LNCaP clone FGC (cell line): ENCODE measurements around the gene SULT1C2.
A peak's percentile ranks its signal among the peaks of the same experiment; 100 is the strongest.

Experiments
- DNase-seq: peaks from one replicate; pipeline ENCODE4 v3.0.0-alpha.2; 2011; ENCODE audit warnings: low read depth
- H3K4me3 ChIP-seq: 2 replicates; pipeline ENCODE4 v1.5.1; 2011; ENCODE audit warnings: mild to moderate bottlenecking, low read depth, low read length, control low read depth
- TF ChIP-seq, protein P1 (sequence below): IDR thresholded peaks from 2 replicates; pipeline ENCODE4 v1.5.1; 2012; ENCODE audit warnings: mild to moderate bottlenecking; ENCODE audit not compliant: control insufficient read depth, insufficient read depth; ENCODE audit errors: extremely low read depth

The SULT1C2 gene

DNA sequence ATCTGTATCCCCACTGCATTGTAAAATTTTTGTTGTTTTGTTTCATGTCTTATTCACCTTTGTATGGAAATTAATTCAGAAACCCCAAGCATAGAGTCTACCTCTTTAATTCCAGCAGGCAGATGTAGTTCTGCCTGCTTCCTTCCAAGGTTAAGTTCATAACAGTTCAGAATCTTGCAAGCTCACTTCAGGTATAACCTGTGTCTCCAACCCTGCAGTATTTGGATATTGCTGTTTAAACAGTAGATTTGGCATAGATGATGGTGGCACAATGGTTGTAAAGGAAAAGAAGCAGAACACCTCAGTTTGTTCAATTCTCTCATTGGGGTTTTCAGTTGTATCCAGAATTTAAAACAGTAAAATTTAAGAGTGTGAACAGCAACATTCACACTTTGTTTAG is 21.2 kb downstream of the SULT1C2 start:
- DNase-seq: peak; percentile 68
- H3K4me3 ChIP-seq: no peak overlapping the region
- TF ChIP-seq, protein P1, sequence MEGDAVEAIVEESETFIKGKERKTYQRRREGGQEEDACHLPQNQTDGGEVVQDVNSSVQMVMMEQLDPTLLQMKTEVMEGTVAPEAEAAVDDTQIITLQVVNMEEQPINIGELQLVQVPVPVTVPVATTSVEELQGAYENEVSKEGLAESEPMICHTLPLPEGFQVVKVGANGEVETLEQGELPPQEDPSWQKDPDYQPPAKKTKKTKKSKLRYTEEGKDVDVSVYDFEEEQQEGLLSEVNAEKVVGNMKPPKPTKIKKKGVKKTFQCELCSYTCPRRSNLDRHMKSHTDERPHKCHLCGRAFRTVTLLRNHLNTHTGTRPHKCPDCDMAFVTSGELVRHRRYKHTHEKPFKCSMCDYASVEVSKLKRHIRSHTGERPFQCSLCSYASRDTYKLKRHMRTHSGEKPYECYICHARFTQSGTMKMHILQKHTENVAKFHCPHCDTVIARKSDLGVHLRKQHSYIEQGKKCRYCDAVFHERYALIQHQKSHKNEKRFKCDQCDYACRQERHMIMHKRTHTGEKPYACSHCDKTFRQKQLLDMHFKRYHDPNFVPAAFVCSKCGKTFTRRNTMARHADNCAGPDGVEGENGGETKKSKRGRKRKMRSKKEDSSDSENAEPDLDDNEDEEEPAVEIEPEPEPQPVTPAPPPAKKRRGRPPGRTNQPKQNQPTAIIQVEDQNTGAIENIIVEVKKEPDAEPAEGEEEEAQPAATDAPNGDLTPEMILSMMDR: no peak

DNA sequence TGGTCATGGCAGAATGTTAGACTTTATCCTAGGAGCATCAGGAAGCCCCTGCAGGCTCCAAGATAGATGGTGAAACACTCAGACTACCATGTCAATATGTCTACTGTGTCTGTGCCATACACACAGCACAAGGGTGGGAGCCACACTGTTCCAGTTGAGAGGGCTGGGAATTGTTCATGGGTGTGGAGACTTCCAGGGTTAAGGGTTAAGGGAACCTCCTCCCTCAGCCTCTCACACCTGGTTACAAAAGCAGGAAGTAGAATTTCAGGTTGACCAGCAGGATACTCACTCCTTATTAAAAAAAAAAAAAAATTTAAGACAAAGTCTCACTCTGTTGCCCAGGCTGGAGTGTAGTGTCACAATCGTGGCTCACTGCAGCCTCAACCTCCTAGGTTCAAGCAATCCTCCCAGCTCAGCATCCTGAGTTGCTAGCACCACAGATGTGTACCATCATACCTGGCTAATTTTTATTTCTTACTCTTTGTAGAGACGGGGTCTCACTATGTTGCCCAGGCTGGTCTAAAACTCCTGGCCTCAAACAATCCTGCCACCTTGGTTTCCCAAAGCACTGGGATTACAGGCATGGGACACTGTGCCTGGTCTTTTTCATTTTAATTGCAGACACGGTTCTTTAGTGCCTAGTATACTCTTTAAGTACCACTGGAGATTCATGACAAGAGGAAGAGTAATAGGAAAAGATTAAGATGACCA is 26.0 kb downstream of the SULT1C2 start:
- H3K4me3 ChIP-seq: no peak overlapping the region
- no peak for DNase-seq
- TF ChIP-seq, protein P1: no peak

DNA sequence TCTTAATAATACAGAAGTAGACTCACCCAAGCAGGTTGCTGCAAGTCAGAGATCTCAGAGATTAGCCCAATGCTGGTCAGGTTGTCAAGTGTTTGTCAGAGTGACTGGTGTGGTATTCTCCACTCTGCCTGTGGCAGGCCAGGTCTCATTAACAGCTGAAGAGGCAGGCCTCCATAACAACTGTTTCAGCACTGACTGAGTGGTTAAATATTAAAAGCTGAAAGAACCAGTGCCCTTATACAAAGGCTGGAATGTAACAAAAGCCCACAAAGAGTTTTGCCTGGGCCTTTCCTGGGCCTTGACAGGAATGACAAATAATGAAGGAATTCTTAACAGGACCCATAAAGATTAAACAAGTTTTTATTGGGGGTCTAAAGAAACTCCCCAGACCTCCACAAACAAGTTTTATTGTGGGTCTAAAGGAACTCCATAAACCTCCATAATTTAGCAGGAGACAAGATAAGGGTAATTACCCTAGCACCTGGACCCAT is 26.8 kb downstream of the SULT1C2 start:
- H3K4me3 ChIP-seq: no peak overlapping the region
- DNase-seq: no peak
- TF ChIP-seq, protein P1: no peak

DNA sequence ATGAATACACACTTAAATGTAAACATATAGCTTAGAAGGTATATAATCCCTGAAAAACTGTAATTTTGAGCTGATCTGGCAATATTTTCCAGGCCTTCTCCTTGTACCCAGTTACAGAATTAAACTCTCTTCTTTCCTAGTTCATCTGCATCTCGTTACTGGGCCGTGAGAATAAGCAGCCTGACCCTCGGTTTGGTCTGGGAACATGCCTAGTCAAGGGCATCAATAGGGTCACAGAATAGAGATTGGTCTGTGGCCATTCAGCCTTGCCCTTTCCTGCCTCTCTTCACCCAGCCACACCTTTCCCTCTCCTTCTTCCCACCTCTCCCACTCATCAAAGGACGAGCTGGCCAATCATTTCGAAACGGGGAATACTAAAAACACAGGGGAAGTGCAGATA is 27.3 kb downstream of the SULT1C2 start:
- DNase-seq: no peak
- TF ChIP-seq, protein P1: no peak
- H3K4me3 ChIP-seq: no peak overlapping the region

DNA sequence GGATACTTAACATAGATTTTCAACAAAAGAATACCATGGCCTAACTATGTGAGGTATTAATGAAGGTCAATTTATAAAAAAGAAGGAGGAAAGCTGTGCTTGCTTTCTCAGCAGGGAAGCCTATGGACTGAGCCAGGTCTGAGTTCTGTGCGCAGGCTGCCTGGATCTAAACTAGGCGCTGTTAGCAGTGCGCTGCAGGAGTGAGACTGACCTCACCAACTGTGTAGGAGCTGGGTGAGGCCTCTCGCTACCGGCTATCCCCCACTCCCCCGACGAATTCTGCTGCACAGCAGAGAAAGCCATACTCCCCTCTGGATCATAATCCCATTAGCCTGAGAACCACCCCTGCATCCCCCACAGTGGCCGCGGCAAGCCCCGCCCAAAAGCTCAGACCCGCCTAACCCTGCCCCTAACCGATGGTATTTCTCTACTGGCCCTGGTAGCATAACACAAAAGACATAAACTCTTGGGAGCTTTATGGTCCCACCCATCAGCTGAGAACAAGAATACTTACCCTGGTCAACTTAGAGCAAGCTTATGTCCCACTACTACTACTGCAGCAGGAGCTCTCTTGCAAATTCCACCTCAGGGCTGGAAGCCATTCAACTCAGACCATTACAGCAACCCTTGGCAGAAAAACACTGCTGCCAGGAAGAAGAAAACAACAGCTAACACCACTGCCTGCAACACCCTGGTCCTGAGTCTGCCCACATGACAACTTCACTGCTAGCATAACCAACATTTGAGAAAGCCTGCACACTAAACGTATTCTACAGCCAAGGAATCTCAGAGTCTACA is 28.0 kb downstream of the SULT1C2 start:
- TF ChIP-seq, protein P1: no peak
- no peak for DNase-seq
- no peak overlapping the region for H3K4me3 ChIP-seq

DNA sequence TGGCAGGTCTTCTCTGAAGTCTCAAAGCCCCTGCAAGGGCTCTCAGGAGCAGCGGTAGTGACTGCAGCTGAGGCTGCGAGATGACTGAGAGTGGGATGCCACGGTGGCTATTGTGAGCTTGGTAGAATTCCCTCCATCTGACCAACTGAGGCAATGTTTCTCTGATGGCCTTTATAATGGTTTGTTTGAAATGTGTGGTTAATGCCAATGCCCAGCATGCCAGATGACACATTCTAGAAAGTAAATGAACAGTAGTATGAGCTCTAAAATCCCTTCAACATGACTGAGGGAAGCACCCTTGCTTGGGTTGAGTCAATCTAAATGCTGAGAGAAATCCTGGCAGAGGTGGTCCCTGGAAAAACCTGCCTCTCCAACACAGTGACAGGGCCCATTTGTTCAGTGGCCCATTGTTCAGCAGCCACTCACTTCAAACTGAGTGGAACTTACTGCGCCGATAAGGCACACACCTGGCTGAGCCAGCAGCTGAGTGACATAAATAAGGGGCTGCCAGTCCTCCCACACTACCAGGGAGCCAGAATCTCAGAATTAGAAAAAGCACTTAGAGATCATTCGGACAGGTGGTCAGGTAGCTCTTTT is 31.7 kb downstream of the SULT1C2 start:
- no peak overlapping the region for H3K4me3 ChIP-seq
- TF ChIP-seq, protein P1: no peak
- DNase-seq: no peak
